ENCODE measurements around the gene PHF20. TPM values are rescaled to one million over a fixed set of nuclear protein-coding genes. Genes with fewer than 3 reads are reported as not detected.
"Not testable (repeated sequence)": the region's sequence is repeated elsewhere in the genome, so short reads cannot be mapped to it uniquely, and the experiment has no call there.

The PHF20 gene
- total RNA-seq, 2 experiments from 2014 or later, result 119 to 126 TPM

GRCh38 chr20:35956616-35957015 lies 184.8 kb downstream of the PHF20 start:
- Mint-ChIP-seq H3K27ac (no peak overlapping the region), H3K9me3 (no peaks in the 10 kb centered on the region), H3K4me3 (peak overlapping the region; percentile 21), H3K27me3 (no peaks in the 10 kb centered on the region), H3K4me1 (ENCODE audit: low read depth) (peaks cover 30% of the 10 kb centered on the region), H3K36me3 (ENCODE audit: low read depth) (peaks cover 22% of the 10 kb centered on the region)
- H3K27me3 ChIP-seq (ENCODE audit: control insufficient read depth in 1 of 2, insufficient read depth in 2 of 2, low read length in 2 of 2), result no peaks in the 10 kb centered on the region
- H3K27ac ChIP-seq (ENCODE audit: low read depth in 1 of 2, low read length in 2 of 2), result no peak overlapping the region
- POLR2A ChIA-PET, result no interaction called here
- TF ChIP-seq CTCF (IDR thresholded peaks at IDR 0.05), result no peak
- H3K36me3 ChIP-seq (ENCODE audit: insufficient read depth, low read length), result peaks cover 2% of the 10 kb centered on the region
- no peak overlapping the region for H3K4me3 ChIP-seq (ENCODE audit: low read length)
- CTCF ChIA-PET, result no interaction called here
- ATAC-seq (ENCODE audit: poor library complexity) (no peak), DNase-seq (no peak)
- H3K9me3 ChIP-seq (ENCODE audit: control insufficient read depth in 1 of 2, insufficient read depth in 1 of 2, low read length in 2 of 2), result no peaks in the 10 kb centered on the region
- H3K4me1 ChIP-seq (ENCODE audit: insufficient read depth, low read length), result peaks cover 29% of the 10 kb centered on the region
- intact Hi-C loops (cut with DNase I, micrococcal nuclease), result loop anchor here in 1 of 2 experiments (10.0 kb wide), 3 partner anchors 262 to 1962 kb away; partner anchors contain the start of genes AHCY, NFS1, RALY and ROMO1

GRCh38 chr20:35959291-35959690 lies 187.5 kb downstream of the PHF20 start:
- H3K27me3 Mint-ChIP-seq; H3K4me3 Mint-ChIP-seq; ATAC-seq (ENCODE audit: poor library complexity); H3K27ac Mint-ChIP-seq; H3K9me3 ChIP-seq (ENCODE audit: control insufficient read depth in 1 of 2, insufficient read depth in 1 of 2, low read length in 2 of 2); POLR2A ChIA-PET; H3K27me3 ChIP-seq (ENCODE audit: control insufficient read depth in 1 of 2, insufficient read depth in 2 of 2, low read length in 2 of 2); H3K4me1 ChIP-seq (ENCODE audit: insufficient read depth, low read length); H3K9me3 Mint-ChIP-seq; CTCF ChIA-PET; H3K4me3 ChIP-seq (ENCODE audit: low read length); H3K36me3 ChIP-seq (ENCODE audit: insufficient read depth, low read length); DNase-seq; H3K27ac ChIP-seq (ENCODE audit: low read depth in 1 of 2, low read length in 2 of 2); H3K36me3 Mint-ChIP-seq (ENCODE audit: low read depth): not testable (repeated sequence)
- intact Hi-C loops (cut with DNase I, micrococcal nuclease), result loop anchor here in 1 of 2 experiments (10.0 kb wide), 3 partner anchors 264 to 1964 kb away; partner anchors contain the start of genes AHCY, NFS1, RALY and ROMO1
- peaks cover 12% of the 10 kb centered on the region for H3K4me1 Mint-ChIP-seq (ENCODE audit: low read depth)

DNA sequence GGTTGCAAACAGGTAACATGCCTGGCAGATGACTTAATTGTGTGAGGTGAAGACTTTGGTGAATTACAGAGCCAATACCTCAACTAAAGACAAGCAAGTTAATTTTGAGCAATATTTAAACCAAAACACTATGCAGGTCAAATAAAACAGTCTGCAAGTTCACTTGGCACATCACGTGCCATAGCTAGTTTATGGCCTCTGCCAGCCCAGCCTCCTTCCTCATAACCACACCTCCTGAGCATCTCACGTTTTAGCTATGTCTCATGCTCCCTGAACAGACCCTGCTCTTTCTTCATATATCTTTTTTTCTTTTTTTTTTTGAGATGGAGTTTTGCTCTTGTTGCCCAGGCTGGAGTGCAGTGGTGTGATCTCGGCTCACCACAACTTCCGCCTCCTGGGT lies 192.1 kb downstream of the PHF20 start:
- Mint-ChIP-seq H3K36me3 (ENCODE audit: low read depth) (no peaks in the 10 kb centered on the region), H3K27ac (no peak overlapping the region), H3K4me1 (ENCODE audit: low read depth) (peaks cover 4% of the 10 kb centered on the region), H3K4me3 (no peak overlapping the region), H3K27me3 (no peaks in the 10 kb centered on the region), H3K9me3 (no peaks in the 10 kb centered on the region)
- no peak overlapping the region for H3K4me3 ChIP-seq (ENCODE audit: low read length)
- intact Hi-C loops (cut with DNase I, micrococcal nuclease), result no loop called here
- H3K9me3 ChIP-seq (ENCODE audit: control insufficient read depth in 1 of 2, insufficient read depth in 1 of 2, low read length in 2 of 2), result no peaks in the 10 kb centered on the region
- CTCF ChIA-PET, result interaction anchor here (0.6 to 1.6 kb wide), 2 partner anchors 10 to 317 kb away, joined by 3 to 7 read pairs; partner anchors contain the start of gene SCAND1
- ATAC-seq (ENCODE audit: poor library complexity) (no peak), DNase-seq (no peak)
- no peak for TF ChIP-seq CTCF (IDR thresholded peaks at IDR 0.05)
- no peak overlapping the region for H3K27ac ChIP-seq (ENCODE audit: low read depth in 1 of 2, low read length in 2 of 2)
- no peaks in the 10 kb centered on the region for H3K27me3 ChIP-seq (ENCODE audit: control insufficient read depth in 1 of 2, insufficient read depth in 2 of 2, low read length in 2 of 2)
- POLR2A ChIA-PET, result interaction anchor here (4.2 kb wide), 1 partner anchor 10 kb away, joined by 23 read pairs; the partner anchor contains the start of gene SCAND1
- no peaks in the 10 kb centered on the region for H3K36me3 ChIP-seq (ENCODE audit: insufficient read depth, low read length)
- no peaks in the 10 kb centered on the region for H3K4me1 ChIP-seq (ENCODE audit: insufficient read depth, low read length)

Measured in CD4-positive, alpha-beta T cell (primary cell).